G401 (cell line): ENCODE results near the gene GASK1A. TPM values are rescaled to one million over a fixed set of nuclear protein-coding genes. Genes with fewer than 3 reads are reported as not detected.

Experiments used
- DNase-seq: peaks from one replicate; pipeline ENCODE4 v3.0.0-alpha.2; 2015; ENCODE audit warnings: low spot score
- in situ Hi-C: cut with HindIII; loops from 2 replicates; pipeline ENCODE4 v1.10.0; 2016; ENCODE audit warnings: low sequenced_read_pairs, mixed read lengths
- total RNA-seq: library from RNA; depleted of rRNA; stranded (reverse); fragments of >200 nt; shearing (Covaris generic); gene quantifications from 2 replicates; pipeline ENCODE4 v1.2.3, GENCODE V29; 2014

The GASK1A gene
- total RNA-seq, 1 experiment from 2014 or later, result not detected

GRCh38 chr3:43024181-43024885 lies 45.2 kb downstream of the GASK1A start:
- DNase-seq, result no peak
- in situ Hi-C loops, result no loop called here

GRCh38 chr3:43025423-43025822 lies 46.3 kb downstream of the GASK1A start:
- no peak for DNase-seq
- in situ Hi-C loops, result no loop called here

GRCh38 chr3:43028001-43028400 lies 48.9 kb downstream of the GASK1A start:
- in situ Hi-C loops, result no loop called here

GRCh38 chr3:43028678-43029490 lies 49.8 kb downstream of the GASK1A start:
- no peak for DNase-seq
- in situ Hi-C loops, result no loop called here

More at GRCh38 chr3:43028001-43028400, 48.9 kb downstream of the GASK1A start:
- no peak for DNase-seq

GRCh38 chr3:43030162-43030935 lies 51.2 kb downstream of the GASK1A start:
- no peak for DNase-seq
- in situ Hi-C loops, result no loop called here

GRCh38 chr3:43031485-43031884 lies 52.4 kb downstream of the GASK1A start:
- peak; percentile 36 for DNase-seq
- in situ Hi-C loops, result no loop called here

- in situ Hi-C loops, result no loop called here
Observed at GRCh38 chr3:43031889-43032545, 52.9 kb downstream of the GASK1A start.

GRCh38 chr3:43032646-43033628 lies 53.8 kb downstream of the GASK1A start:
- DNase-seq, result no peak
- in situ Hi-C loops, result no loop called here

More at GRCh38 chr3:43031889-43032545, 52.9 kb downstream of the GASK1A start:
- peak; percentile 33 for DNase-seq

- in situ Hi-C loops, result no loop called here
- no peak for DNase-seq
Observed at GRCh38 chr3:43034200-43034599, 55.1 kb downstream of the GASK1A start.

- no peak for DNase-seq
- in situ Hi-C loops, result no loop called here
Observed at GRCh38 chr3:43034911-43035310, 55.8 kb downstream of the GASK1A start.

- in situ Hi-C loops, result no loop called here
- peak; percentile 40 for DNase-seq
Observed at GRCh38 chr3:43035801-43036365, 56.8 kb downstream of the GASK1A start.

- DNase-seq, result no peak
- in situ Hi-C loops, result no loop called here
Observed at GRCh38 chr3:43036621-43037423, 57.7 kb downstream of the GASK1A start.

- in situ Hi-C loops, result no loop called here
- no peak for DNase-seq
Observed at GRCh38 chr3:43038010-43038409, 58.9 kb downstream of the GASK1A start.

GRCh38 chr3:43041517-43041916 lies 62.4 kb downstream of the GASK1A start:
- in situ Hi-C loops, result no loop called here
- no peak for DNase-seq

- in situ Hi-C loops, result no loop called here
- DNase-seq, result no peak
Observed at GRCh38 chr3:43043071-43043766, 64.1 kb downstream of the GASK1A start.

GRCh38 chr3:43043793-43044192 lies 64.7 kb downstream of the GASK1A start:
- in situ Hi-C loops, result no loop called here
- peak; percentile 81 for DNase-seq
